Astrocyte (in vitro differentiated cells and primary cell): ENCODE measurements around the gene DCTN1. TPM values are rescaled to one million over a fixed set of nuclear protein-coding genes. Genes with fewer than 3 reads are reported as not detected.

Experiments
- DNase-seq: peaks from one replicate; pipeline ENCODE4 v3.0.0-alpha.2; 2010; ENCODE audit warnings: low read depth
- FAIRE-seq: peaks from 2 replicates; lab custom pipeline; 2011; peaks lifted over from hg19 to GRCh38; lab: Jason Lieb, UNC
- H2AFZ ChIP-seq: 2 replicates; pipeline ENCODE4 v1.6.0; 2012; ENCODE audit warnings: low read depth, low read length, inconsistent platforms
- H3K27ac ChIP-seq: 2 replicates; pipeline ENCODE4 v1.5.1; 2011; ENCODE audit warnings: low read depth, low read length, inconsistent platforms
- H3K27me3 ChIP-seq: 2 replicates; pipeline ENCODE4 v1.6.0; 2011; ENCODE audit warnings: low read length, inconsistent platforms; ENCODE audit not compliant: insufficient read depth
- H3K36me3 ChIP-seq: 2 replicates; pipeline ENCODE4 v1.5.1; 2011; ENCODE audit warnings: low read length, inconsistent platforms; ENCODE audit not compliant: insufficient read depth
- H3K4me1 ChIP-seq: 2 replicates; pipeline ENCODE4 v1.5.1; 2011; ENCODE audit warnings: low read length, inconsistent platforms; ENCODE audit not compliant: insufficient read depth
- H3K4me2 ChIP-seq: 2 replicates; pipeline ENCODE4 v1.6.0; 2012; ENCODE audit warnings: low read length, inconsistent platforms
- H3K4me3 ChIP-seq: 2 replicates; pipeline ENCODE4 v1.5.1; 2011; ENCODE audit warnings: low read depth, mild to moderate bottlenecking, low read length, inconsistent platforms; ENCODE audit not compliant: insufficient read depth
- H3K79me2 ChIP-seq: 2 replicates; pipeline ENCODE4 v1.6.0; 2012; ENCODE audit warnings: mild to moderate bottlenecking, low read length, inconsistent platforms; ENCODE audit not compliant: insufficient read depth
- H3K9ac ChIP-seq: 2 replicates; pipeline ENCODE4 v1.6.0; 2012; ENCODE audit warnings: mild to moderate bottlenecking, low read length, inconsistent platforms
- H3K9me3 ChIP-seq: 2 replicates; pipeline ENCODE4 v1.5.1; 2012; ENCODE audit warnings: low read depth, mild to moderate bottlenecking, low read length, inconsistent platforms; ENCODE audit not compliant: insufficient read depth
- H4K20me1 ChIP-seq: 2 replicates; pipeline ENCODE4 v1.6.0; 2012; ENCODE audit warnings: low read length, inconsistent platforms; ENCODE audit not compliant: insufficient read depth
- H3K27ac Mint-ChIP-seq: one replicate; pipeline ENCODE4 v1.8.0; 2021; ENCODE audit warnings: mild to moderate bottlenecking, mixed read lengths; ENCODE audit not compliant: unreplicated experiment
- H3K27me3 Mint-ChIP-seq: one replicate; pipeline ENCODE4 v1.8.0; 2021; ENCODE audit warnings: low read depth, mixed read lengths; ENCODE audit not compliant: unreplicated experiment
- H3K36me3 Mint-ChIP-seq: one replicate; pipeline ENCODE4 v1.8.0; 2021; ENCODE audit warnings: low read depth, mixed read lengths; ENCODE audit not compliant: unreplicated experiment
- H3K4me1 Mint-ChIP-seq: one replicate; pipeline ENCODE4 v1.8.0; 2021; ENCODE audit warnings: low read depth, mixed read lengths; ENCODE audit not compliant: unreplicated experiment
- H3K4me3 Mint-ChIP-seq: one replicate; pipeline ENCODE4 v1.8.0; 2021; ENCODE audit warnings: mild to moderate bottlenecking, moderate library complexity, mixed read lengths; ENCODE audit not compliant: unreplicated experiment
- H3K9me3 Mint-ChIP-seq: one replicate; pipeline ENCODE4 v1.8.0; 2021; ENCODE audit warnings: mild to moderate bottlenecking, mixed read lengths; ENCODE audit not compliant: unreplicated experiment
- EZH2 ChIP-seq: IDR thresholded peaks from 2 replicates; pipeline ENCODE4 v1.6.1; 2012; ENCODE audit warnings: mild to moderate bottlenecking, low read length, inconsistent platforms; ENCODE audit not compliant: insufficient read depth
- total RNA-seq: library from RNA; stranded (reverse); gene quantifications from 2 replicates; pipeline ENCODE4 v1.2.1, GENCODE V29; 2021
- TF ChIP-seq, protein P1 (sequence below): IDR thresholded peaks from 2 replicates; pipeline ENCODE4 v1.5.1; 2011; ENCODE audit warnings: low read depth, mild to moderate bottlenecking, inconsistent platforms, low read length, moderate library complexity; ENCODE audit not compliant: insufficient read depth

The DCTN1 gene
- total RNA-seq, 1 donor from 2014 or later, result 215 TPM

DNA sequence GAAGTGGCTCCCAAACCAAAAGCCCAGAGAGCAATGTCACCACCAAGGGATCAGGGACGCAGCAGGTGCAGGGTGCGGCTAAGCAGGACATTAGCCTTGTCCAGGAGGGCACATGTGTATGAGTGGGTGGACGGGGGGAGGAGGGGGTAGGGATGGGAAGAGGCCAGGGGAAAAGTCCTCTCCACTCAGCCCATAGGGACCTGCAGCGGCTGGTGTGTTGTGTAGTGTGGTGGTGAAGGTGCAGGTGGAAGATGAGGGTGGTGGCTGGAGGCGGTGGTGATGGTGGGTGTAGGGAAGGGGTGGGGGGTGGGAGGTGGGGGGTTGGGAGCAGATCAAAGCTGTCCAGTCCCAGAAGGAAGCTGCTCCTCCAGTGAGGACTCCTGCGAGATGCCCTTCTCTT lies 37.7 kb upstream of the DCTN1 start:
- Histone ChIP-seq H3K36me3 (no peaks in the 10 kb centered on the region), H3K4me2 (no peak overlapping the region), H4K20me1 (no peaks in the 10 kb centered on the region), H3K79me2 (no peaks in the 10 kb centered on the region), H3K9me3 (no peaks in the 10 kb centered on the region), H3K9ac (no peak overlapping the region), H3K4me1 (peaks cover 26% of the 10 kb centered on the region), H3K27ac (no peak overlapping the region), H3K27me3 (peaks cover 8% of the 10 kb centered on the region), H3K4me3 (no peak overlapping the region), H2AFZ (no peak overlapping the region)
- no peak overlapping the region for H3K4me3 Mint-ChIP-seq
- H3K4me1 Mint-ChIP-seq, result peaks cover 3% of the 10 kb centered on the region
- no peak for DNase-seq
- no peak overlapping the region for H3K27ac Mint-ChIP-seq
- FAIRE-seq, result no peak
- no peak for TF ChIP-seq EZH2
- TF ChIP-seq, protein P1, sequence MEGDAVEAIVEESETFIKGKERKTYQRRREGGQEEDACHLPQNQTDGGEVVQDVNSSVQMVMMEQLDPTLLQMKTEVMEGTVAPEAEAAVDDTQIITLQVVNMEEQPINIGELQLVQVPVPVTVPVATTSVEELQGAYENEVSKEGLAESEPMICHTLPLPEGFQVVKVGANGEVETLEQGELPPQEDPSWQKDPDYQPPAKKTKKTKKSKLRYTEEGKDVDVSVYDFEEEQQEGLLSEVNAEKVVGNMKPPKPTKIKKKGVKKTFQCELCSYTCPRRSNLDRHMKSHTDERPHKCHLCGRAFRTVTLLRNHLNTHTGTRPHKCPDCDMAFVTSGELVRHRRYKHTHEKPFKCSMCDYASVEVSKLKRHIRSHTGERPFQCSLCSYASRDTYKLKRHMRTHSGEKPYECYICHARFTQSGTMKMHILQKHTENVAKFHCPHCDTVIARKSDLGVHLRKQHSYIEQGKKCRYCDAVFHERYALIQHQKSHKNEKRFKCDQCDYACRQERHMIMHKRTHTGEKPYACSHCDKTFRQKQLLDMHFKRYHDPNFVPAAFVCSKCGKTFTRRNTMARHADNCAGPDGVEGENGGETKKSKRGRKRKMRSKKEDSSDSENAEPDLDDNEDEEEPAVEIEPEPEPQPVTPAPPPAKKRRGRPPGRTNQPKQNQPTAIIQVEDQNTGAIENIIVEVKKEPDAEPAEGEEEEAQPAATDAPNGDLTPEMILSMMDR, result no peak
- no peaks in the 10 kb centered on the region for H3K36me3 Mint-ChIP-seq
- peaks cover 20% of the 10 kb centered on the region for H3K27me3 Mint-ChIP-seq
- no peaks in the 10 kb centered on the region for H3K9me3 Mint-ChIP-seq

GRCh38 chr2:74417197-74417596 lies 37.1 kb upstream of the DCTN1 start:
- H3K4me3 ChIP-seq, result no peak overlapping the region
- H3K27ac ChIP-seq, result no peak overlapping the region
- H3K36me3 Mint-ChIP-seq, result no peaks in the 10 kb centered on the region
- no peak overlapping the region for H3K9ac ChIP-seq
- H2AFZ ChIP-seq, result no peak overlapping the region
- FAIRE-seq, result no peak
- H3K79me2 ChIP-seq, result no peaks in the 10 kb centered on the region
- TF ChIP-seq, protein P1, result no peak
- no peak for TF ChIP-seq EZH2
- H3K27me3 ChIP-seq, result peaks cover 8% of the 10 kb centered on the region
- no peaks in the 10 kb centered on the region for H4K20me1 ChIP-seq
- H3K4me1 Mint-ChIP-seq, result peaks cover 3% of the 10 kb centered on the region
- no peaks in the 10 kb centered on the region for H3K9me3 ChIP-seq
- no peak for DNase-seq
- H3K27me3 Mint-ChIP-seq, result peaks cover 20% of the 10 kb centered on the region
- H3K4me3 Mint-ChIP-seq, result no peak overlapping the region
- no peaks in the 10 kb centered on the region for H3K9me3 Mint-ChIP-seq
- H3K27ac Mint-ChIP-seq, result no peak overlapping the region
- H3K4me1 ChIP-seq, result peaks cover 25% of the 10 kb centered on the region
- no peaks in the 10 kb centered on the region for H3K36me3 ChIP-seq
- no peak overlapping the region for H3K4me2 ChIP-seq

- no peaks in the 10 kb centered on the region for H4K20me1 ChIP-seq
- H3K27me3 ChIP-seq, result peaks cover 8% of the 10 kb centered on the region
- peaks cover 20% of the 10 kb centered on the region for H3K27me3 Mint-ChIP-seq
- H3K79me2 ChIP-seq, result no peaks in the 10 kb centered on the region
- H3K4me3 Mint-ChIP-seq, result no peak overlapping the region
- no peak overlapping the region for H3K27ac ChIP-seq
- H3K4me2 ChIP-seq, result no peak overlapping the region
- H3K9me3 ChIP-seq, result no peaks in the 10 kb centered on the region
- no peak for TF ChIP-seq EZH2
- TF ChIP-seq, protein P1, result no peak
- no peaks in the 10 kb centered on the region for H3K9me3 Mint-ChIP-seq
- DNase-seq (no peak), FAIRE-seq (no peak)
- H3K9ac ChIP-seq, result no peak overlapping the region
- no peak overlapping the region for H3K27ac Mint-ChIP-seq
- no peaks in the 10 kb centered on the region for H3K36me3 ChIP-seq
- peaks cover 3% of the 10 kb centered on the region for H3K4me1 Mint-ChIP-seq
- H3K36me3 Mint-ChIP-seq, result no peaks in the 10 kb centered on the region
- no peak overlapping the region for H3K4me3 ChIP-seq
- H3K4me1 ChIP-seq, result peaks cover 21% of the 10 kb centered on the region
- H2AFZ ChIP-seq, result no peak overlapping the region
These were observed 36.7 kb upstream of the DCTN1 start for GRCh38 chr2:74416778-74417177.
